T follicular helper cell (primary cell): ENCODE results near the gene GALNT12.

ENCODE experiments used
- DNase-seq: peaks from one replicate; pipeline ENCODE4 v3.0.0-alpha.2; 2020; ENCODE audit warnings: low read depth

The GALNT12 gene

GRCh38 chr9:98860871-98861293, 53.4 kb downstream of the GALNT12 start:
- DNase-seq = no peak

GRCh38 chr9:98861781-98862504, 54.5 kb downstream of the GALNT12 start:
- DNase-seq = no peak

- DNase-seq = no peak
These were observed 55.5 kb downstream of the GALNT12 start for GRCh38 chr9:98862936-98863335.

DNA sequence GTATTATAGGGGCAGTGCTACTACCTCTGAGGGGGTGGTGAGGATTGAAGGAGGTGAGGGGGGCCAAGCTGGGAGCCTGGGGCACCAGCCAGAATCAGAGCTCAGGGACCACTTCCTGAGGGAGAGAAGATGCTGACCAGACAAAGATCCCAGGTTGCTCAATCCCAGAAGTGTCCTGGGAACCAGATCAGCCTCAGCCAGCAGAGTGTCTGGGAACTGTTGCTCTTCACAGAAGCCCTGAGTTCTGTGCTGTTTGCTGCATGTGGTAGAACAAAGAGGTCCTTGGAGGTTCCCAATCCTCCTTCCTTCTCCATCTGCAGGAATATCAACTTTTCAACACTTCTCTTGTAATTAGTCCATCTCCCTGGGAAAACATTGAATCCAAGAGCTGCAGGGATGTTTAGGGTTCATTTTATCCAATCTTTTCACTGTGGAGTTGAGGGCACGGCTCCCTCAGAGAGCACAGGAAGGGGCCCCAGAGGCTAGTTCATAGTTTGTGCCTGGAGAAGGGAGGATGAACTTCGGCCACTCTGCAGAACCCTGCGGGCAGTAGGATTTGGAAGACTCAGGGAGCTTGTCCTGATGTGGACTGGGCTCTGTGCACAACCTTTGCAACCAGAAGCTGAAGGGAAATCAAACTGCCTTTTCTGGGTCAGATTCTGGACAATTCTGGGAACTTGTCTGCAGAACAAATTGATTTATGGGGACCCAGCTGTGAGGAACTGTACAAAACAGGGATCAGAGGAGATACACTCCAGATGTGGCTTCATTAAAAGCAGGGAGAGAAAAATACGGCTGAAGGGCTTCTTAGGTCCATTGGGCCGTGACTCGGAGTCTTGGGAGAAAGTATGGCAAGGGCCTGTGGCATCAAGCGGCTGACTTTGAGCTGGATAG, 57.1 kb downstream of the GALNT12 start:
- no peak for DNase-seq

DNA sequence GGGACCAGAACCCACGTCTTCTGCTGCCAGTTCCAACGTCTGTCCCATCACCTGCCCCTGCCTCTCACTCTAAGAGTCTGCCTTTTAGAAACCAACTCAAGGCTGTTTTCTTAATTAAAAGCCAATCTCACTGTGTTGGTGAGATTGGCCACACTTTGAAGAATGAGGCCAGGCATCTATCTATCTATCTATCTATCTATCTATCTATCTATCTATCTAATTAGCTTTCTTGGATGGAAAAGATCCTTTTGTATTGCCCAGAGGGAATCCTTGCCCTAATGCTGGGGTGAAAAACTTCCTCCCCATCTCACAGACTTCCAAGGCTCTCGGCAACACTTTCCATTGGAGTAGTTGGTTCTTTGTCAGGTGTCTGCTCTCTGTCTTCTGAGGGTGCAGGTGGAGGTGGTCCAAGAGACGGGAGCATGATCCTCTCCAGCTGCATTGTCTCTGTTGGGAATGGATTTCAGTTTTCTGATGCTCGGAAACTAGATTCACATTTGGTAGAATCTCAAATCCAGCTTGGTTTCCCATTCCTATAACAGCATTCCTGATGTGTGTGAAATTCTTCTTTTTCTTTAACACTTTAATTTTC, 57.9 kb downstream of the GALNT12 start:
- DNase-seq = no peak

- DNase-seq = no peak
These were observed 59.1 kb downstream of the GALNT12 start for GRCh38 chr9:98866435-98867102.

DNA sequence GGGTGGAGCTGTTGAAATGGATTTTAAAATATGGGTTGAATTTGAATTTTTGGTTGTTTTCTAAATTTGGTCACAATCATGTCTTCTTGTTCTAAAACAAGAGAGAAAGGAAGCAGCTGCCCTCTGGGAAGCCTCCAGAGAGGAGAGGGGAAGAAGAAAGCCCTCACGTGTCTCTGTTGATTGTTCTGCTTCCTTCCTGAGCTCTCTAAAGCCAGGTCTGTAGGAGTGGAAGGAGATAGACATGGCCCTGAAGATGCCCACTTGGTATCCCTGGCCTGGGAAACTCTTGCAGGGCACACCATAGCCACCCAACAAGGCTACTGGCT, 59.6 kb downstream of the GALNT12 start:
- no peak for DNase-seq

GRCh38 chr9:98867429-98868168, 60.1 kb downstream of the GALNT12 start:
- DNase-seq = no peak

DNA sequence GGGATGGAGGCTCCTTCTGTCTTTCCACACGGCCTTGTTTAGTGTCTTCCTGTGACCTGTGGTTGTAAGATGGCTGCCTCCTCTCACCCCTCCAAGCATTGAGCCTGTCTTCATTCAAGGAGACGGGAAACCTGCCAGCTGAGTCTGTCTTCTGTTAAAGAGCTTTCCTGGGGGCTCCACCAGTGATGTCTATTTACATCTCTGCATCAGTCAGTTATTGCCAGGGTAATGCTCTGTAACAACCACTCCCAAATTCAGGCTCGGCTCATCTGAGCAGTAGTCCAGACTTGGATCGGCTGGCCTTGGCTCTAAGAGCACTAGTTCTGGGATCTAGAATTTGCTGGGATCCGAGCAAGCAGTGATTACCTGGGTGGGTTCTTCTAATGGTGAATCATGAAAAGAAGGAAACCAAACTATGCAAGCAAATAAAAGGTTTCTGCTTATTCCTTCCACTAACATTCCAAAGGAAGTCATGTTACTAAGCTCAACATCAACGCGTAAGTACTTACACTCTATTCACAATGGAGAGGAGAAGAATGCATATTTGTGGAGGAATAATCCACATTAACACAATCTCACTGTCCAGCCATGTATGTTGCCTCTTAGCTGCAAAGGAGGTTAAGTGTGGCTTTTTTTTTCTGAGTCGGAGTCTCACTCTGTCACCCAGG, 61.7 kb downstream of the GALNT12 start:
- no peak for DNase-seq

DNA sequence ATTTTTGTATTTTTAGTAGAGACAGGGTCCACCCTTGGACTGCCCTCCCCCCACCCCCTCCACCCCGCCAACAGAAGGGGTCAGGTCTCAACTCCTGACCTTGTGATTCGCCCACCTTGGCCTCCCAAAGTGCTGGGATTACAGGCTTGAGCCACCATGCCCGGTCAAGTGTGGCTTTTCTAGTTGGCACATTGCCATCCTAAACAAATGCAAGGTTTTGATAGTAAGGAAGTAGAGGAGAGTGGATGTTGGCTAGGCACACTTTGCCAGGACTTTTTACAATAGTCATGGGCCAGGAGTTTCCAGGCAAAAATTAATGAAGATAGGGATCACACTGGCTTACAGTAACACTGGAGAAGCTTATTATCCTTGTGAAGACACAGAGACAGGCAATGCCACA, 62.4 kb downstream of the GALNT12 start:
- DNase-seq = no peak

DNA sequence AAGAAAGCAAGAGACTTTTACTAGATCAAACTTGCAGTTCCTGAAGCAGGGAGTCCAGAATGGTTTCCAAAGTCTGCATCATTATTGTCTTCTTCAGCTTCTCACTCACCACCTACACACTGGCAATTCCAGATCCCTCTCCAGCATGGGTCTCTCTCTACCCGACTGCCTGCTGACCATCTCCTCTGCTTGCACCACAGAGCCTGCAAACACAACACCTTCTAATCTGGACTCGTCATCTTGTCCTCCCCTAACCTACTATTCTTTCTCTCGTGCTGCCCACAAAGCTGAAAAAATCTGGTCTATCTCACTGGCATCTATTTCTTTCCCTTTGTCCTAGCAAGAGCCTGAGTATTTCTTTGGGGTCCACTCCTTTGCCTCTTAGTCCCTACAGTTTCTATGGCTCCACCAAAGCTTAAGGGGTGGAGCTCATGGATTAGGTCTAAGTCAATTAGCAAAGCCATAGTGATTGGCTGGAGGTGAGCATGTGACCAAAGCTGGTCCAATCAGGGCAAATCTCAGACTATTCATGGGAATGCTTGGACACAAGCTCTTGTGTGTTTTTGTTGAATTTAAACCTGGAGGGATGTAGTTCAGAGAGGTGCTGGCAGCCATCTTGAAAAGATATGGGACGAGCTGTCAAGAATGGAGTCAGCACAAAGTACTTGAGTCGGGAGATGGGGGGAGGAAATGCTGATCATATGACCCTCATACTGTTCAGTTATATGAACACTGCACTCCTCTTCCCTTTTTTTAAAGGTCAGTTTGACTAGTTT, 63.5 kb downstream of the GALNT12 start:
- DNase-seq = no peak

DNA sequence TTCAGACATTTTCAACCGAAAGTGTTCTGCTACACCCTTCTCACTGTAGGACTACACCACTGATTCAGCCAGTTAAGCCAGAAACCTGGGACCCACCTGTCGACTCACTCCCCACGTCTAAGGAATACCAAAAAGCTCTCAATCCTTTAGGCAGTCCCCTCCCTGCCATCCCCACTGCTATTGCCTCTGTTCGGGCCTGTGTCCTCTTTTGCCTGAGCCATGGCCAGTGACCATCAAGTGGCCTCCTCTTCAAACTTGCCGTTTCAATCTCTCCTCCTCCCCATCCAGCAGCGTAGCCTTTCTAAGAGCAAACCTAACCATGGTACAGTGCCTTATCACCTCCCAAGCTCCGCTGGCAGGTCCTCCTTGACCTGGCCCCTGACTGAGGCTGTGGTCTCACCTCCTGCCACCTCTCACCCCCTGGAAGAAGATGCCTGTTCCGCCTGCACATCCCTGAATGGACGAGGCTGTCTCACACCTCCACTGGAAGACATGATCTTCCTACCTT, 64.1 kb downstream of the GALNT12 start:
- no peak for DNase-seq

GRCh38 chr9:98873526-98873925, 66.1 kb downstream of the GALNT12 start:
- no peak for DNase-seq

- DNase-seq = no peak
These were observed 66.5 kb downstream of the GALNT12 start for GRCh38 chr9:98873951-98874371.

- no peak for DNase-seq
These were observed 67.3 kb downstream of the GALNT12 start for GRCh38 chr9:98874721-98875255.

GRCh38 chr9:98875536-98875935, 68.1 kb downstream of the GALNT12 start:
- no peak for DNase-seq

- no peak for DNase-seq
These were observed 69.8 kb downstream of the GALNT12 start for GRCh38 chr9:98877311-98877710.

DNA sequence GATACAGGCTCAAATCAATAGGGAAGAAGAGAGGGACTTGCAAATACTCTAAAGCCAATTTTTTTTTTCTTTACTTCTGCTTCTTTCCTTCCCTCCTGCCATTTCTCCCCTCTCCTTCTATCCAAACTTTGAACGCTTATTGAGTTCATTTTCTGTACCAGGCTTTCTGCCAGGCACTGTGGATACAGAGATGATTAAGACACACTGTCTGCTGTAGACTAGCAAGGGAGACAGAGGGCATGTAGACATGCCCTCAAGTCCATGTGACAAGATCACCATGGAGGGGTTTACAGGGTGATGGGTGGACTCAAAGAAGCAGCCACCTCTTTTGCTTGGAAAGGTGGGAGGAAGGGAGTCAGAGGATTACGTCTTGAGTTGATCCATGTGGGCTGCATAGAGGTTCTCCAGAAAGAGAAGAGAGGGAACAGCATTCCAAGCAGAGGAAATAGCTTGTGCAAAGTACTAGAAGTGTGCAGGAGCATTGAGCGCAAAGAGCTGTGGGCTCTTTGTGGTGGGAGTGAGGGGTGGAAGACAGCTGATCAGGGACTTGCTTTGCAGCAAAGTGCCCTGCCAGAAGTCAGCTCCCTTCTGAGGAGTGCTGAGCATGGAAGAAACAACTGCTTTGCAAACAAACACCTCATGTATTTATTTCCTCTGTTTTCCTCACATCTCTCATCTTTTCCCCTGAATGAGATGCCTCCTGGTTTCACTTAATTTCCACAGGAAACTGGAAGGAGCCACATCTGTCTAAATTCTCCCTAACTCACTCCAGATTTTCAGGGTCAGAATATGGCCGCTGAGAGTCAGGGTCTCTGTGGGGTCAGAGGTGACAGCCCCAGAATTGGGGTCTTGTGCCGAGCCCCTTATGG, 71.9 kb downstream of the GALNT12 start:
- no peak for DNase-seq

- no peak for DNase-seq
These were observed 72.5 kb downstream of the GALNT12 start for GRCh38 chr9:98879963-98880310.
